DND-41 (cell line): Measurements from ENCODE around the gene EXOC3L2.

Experiments
- ATAC-seq: fragments of 200-7000 bp; cut with Tn5 transposase; 3 replicates; pipeline ENCODE4 v1.9.1; 2021; ENCODE audit warnings: low read depth; ENCODE audit not compliant: insufficient read depth
- DNase-seq: peaks from one replicate; pipeline ENCODE4 v3.0.0-alpha.2; 2020
- H2AFZ ChIP-seq: 2 replicates; pipeline ENCODE4 v1.6.0; 2012; ENCODE audit warnings: low read depth, low read length
- H3K27ac ChIP-seq: 2 replicates; pipeline ENCODE4 v1.5.1; 2012; ENCODE audit warnings: low read length, inconsistent platforms
- H3K27me3 ChIP-seq: fragments of 200-600 bp; sonication (generic); 2 replicates; pipeline ENCODE4 v1.6.0; 2012; ENCODE audit warnings: low read length, mild to moderate bottlenecking, inconsistent platforms; ENCODE audit not compliant: insufficient read depth, poor library complexity
- H3K36me3 ChIP-seq: 2 replicates; pipeline ENCODE4 v1.5.1; 2012; ENCODE audit warnings: low read length, inconsistent platforms; ENCODE audit not compliant: insufficient read depth
- H3K4me1 ChIP-seq: 2 replicates; pipeline ENCODE4 v1.5.1; 2012; ENCODE audit warnings: mild to moderate bottlenecking, low read length; ENCODE audit not compliant: insufficient read depth
- H3K4me2 ChIP-seq: 2 replicates; pipeline ENCODE4 v1.6.0; 2012; ENCODE audit warnings: mild to moderate bottlenecking, moderate library complexity, low read length, inconsistent platforms; ENCODE audit not compliant: insufficient read depth
- H3K4me3 ChIP-seq, 2 experiments: fragments of 200-600 bp in 1 of 2; shearing (Covaris generic) in 1 of 2; 2 replicates each; pipeline ENCODE4 v1.5.1; 2012 to 2016; ENCODE audit warnings: inconsistent platforms in 2 of 2, low read length in 2 of 2, mild to moderate bottlenecking in 2 of 2, low read depth in 1 of 2, moderate library complexity in 1 of 2
- H3K79me2 ChIP-seq: 2 replicates; pipeline ENCODE4 v1.6.0; 2012; ENCODE audit warnings: low read length, inconsistent platforms; ENCODE audit not compliant: insufficient read depth
- H3K9ac ChIP-seq: 2 replicates; pipeline ENCODE4 v1.6.0; 2012; ENCODE audit warnings: low read depth, mild to moderate bottlenecking, inconsistent platforms, low read length, moderate library complexity
- H3K9me3 ChIP-seq: 2 replicates; pipeline ENCODE4 v1.5.1; 2012; ENCODE audit warnings: low read length, moderate library complexity, mild to moderate bottlenecking, inconsistent platforms; ENCODE audit not compliant: insufficient read depth, severe bottlenecking
- H4K20me1 ChIP-seq: 2 replicates; pipeline ENCODE4 v1.6.0; 2012; ENCODE audit warnings: low read length; ENCODE audit not compliant: insufficient read depth
- EZH2 ChIP-seq: IDR thresholded peaks from 3 replicates; pipeline ENCODE4 v1.6.1; 2012; ENCODE audit warnings: borderline replicate concordance, low read depth, mild to moderate bottlenecking, moderate library complexity, low read length, inconsistent platforms; ENCODE audit not compliant: severe bottlenecking
- TF ChIP-seq, protein P1 (sequence below): IDR thresholded peaks from 2 replicates; pipeline ENCODE4 v1.5.1; 2012; ENCODE audit warnings: borderline replicate concordance, low read length, moderate library complexity, mild to moderate bottlenecking; ENCODE audit not compliant: poor library complexity, severe bottlenecking; ENCODE audit errors: extremely low read depth

Gene EXOC3L2

DNA sequence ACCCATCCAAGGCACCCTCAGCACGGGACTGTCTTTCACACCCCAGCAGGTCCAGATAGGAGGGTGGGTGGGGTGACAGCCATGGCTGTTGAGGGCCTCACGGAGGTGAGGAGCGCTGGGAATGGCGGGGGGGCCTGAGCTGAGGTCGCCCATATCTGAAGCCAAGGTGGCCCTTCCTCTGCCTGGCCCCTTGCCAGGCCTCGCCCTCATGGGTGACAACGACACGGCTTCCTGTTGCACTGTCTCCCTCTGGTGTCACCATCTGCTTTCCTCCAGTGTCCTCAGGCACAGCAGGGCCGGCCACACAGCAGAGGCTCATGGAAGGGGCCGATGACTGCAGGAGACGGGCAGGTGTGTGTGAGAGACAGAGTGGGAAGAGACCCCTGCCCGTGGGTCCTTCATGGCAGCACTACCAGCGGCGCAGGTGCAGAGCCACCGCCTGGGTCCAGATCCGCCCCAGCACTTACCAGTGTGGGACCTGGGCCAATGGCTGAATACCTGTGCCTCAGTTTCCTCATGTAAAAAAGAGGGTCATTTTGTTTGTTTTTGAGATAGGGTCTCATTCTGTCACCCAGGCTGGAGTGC, 76.3 kb downstream of the EXOC3L2 start:
- Histone ChIP-seq H3K36me3 (no peaks in the 10 kb centered on the region), H3K9me3 (no peaks in the 10 kb centered on the region), H3K9ac (no peak overlapping the region), H3K4me2 (no peak overlapping the region), H3K27me3 (no peaks in the 10 kb centered on the region), H2AFZ (no peak overlapping the region), H3K27ac (no peak overlapping the region), H3K79me2 (no peaks in the 10 kb centered on the region), H3K4me3 (no peak overlapping the region), H4K20me1 (peaks cover 19% of the 10 kb centered on the region), H3K4me1 (peaks cover 5% of the 10 kb centered on the region)
- ATAC-seq: no peak
- no peak for TF ChIP-seq EZH2
- TF ChIP-seq, protein P1, sequence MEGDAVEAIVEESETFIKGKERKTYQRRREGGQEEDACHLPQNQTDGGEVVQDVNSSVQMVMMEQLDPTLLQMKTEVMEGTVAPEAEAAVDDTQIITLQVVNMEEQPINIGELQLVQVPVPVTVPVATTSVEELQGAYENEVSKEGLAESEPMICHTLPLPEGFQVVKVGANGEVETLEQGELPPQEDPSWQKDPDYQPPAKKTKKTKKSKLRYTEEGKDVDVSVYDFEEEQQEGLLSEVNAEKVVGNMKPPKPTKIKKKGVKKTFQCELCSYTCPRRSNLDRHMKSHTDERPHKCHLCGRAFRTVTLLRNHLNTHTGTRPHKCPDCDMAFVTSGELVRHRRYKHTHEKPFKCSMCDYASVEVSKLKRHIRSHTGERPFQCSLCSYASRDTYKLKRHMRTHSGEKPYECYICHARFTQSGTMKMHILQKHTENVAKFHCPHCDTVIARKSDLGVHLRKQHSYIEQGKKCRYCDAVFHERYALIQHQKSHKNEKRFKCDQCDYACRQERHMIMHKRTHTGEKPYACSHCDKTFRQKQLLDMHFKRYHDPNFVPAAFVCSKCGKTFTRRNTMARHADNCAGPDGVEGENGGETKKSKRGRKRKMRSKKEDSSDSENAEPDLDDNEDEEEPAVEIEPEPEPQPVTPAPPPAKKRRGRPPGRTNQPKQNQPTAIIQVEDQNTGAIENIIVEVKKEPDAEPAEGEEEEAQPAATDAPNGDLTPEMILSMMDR: no peak
- DNase-seq: no peak

DNA sequence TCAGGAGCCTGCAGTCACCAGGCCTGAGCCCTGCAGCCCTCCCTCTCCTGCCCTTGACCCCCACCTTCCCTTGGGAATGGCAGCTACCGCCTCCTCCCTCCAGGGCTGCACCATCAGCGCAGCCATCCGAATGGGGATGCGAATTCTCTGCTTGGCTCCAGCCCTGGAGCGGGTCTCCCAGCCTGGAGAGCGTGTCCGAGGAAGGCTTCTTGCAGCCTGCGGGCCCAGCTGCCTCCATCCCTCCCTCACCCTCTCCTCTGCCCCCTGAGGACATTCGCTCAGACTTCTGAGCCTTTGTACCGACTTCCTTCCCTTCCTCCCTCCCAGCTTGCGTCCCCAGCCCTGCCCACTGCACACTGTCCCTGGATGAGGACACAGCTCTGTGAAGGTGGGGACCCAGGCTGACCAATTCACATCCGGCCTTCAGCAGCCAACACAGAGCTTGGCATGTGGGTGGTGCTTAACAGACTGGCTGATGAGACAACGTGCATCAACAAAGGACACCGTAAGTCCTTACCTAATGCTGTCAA, 78.4 kb downstream of the EXOC3L2 start:
- ATAC-seq (no peak), DNase-seq (no peak)
- no peak overlapping the region for H3K4me3 ChIP-seq
- TF ChIP-seq EZH2: no peak
- TF ChIP-seq, protein P1: no peak
- no peaks in the 10 kb centered on the region for H3K9me3 ChIP-seq
- H3K4me2 ChIP-seq: no peak overlapping the region
- H4K20me1 ChIP-seq: peaks cover 20% of the 10 kb centered on the region
- H3K27ac ChIP-seq: no peak overlapping the region
- H2AFZ ChIP-seq: no peak overlapping the region
- H3K27me3 ChIP-seq: no peaks in the 10 kb centered on the region
- no peaks in the 10 kb centered on the region for H3K36me3 ChIP-seq
- H3K4me1 ChIP-seq: peaks cover 5% of the 10 kb centered on the region
- H3K9ac ChIP-seq: no peak overlapping the region
- H3K79me2 ChIP-seq: no peaks in the 10 kb centered on the region

DNA sequence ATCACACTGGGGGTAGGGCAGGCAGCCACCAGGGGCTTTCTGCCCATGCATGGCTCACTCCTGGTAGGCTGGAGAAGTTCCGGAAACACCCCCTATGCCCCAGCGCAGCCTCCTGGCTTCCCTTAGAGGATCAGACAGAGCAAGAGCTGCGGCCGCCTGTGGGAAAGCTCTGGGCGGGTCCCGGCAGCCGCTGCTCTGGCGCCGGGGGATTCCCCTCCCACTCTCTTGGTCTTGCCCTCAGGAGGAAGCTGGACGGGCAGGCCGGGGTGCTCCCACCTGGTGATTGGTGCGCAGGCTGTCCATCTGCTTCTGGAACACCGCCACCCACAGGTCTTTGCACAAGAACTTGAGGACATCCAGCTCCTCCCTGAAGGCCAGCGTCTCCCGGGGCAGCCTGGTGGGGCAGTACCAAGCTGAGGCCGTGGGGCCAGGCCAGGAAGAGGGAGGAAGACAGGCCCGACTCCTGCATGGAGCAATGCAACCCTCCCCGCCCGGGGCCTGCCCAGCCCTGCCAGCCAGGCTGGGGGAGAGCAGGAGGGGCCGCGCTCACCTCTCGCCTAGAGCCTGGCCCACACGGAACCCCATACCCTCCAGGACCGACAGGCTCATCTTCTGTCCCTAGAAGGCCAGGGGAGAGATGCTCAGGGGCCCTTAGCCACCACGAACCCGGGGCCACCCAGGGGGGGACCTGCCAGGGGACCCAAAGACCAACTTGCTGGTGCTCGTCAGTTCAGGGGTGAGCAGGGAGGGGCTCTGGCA, 80.5 kb downstream of the EXOC3L2 start:
- no peak for ATAC-seq
- Histone ChIP-seq H3K79me2 (no peaks in the 10 kb centered on the region), H3K4me2 (no peak overlapping the region), H3K27me3 (no peaks in the 10 kb centered on the region), H2AFZ (no peak overlapping the region), H3K9ac (no peak overlapping the region), H3K9me3 (no peaks in the 10 kb centered on the region), H3K4me1 (no peaks in the 10 kb centered on the region), H4K20me1 (peaks cover 10% of the 10 kb centered on the region), H3K36me3 (no peaks in the 10 kb centered on the region), H3K27ac (no peak overlapping the region), H3K4me3 (no peak overlapping the region)
- DNase-seq: no peak
- no peak for TF ChIP-seq EZH2
- TF ChIP-seq, protein P1: no peak
